ENCODE data around the gene BUD23. TPM values are rescaled to one million over a fixed set of nuclear protein-coding genes. Genes with fewer than 3 reads are reported as not detected.

BUD23 gene
- total RNA-seq, 1 donor from 2014 or later: 74.8 TPM

DNA sequence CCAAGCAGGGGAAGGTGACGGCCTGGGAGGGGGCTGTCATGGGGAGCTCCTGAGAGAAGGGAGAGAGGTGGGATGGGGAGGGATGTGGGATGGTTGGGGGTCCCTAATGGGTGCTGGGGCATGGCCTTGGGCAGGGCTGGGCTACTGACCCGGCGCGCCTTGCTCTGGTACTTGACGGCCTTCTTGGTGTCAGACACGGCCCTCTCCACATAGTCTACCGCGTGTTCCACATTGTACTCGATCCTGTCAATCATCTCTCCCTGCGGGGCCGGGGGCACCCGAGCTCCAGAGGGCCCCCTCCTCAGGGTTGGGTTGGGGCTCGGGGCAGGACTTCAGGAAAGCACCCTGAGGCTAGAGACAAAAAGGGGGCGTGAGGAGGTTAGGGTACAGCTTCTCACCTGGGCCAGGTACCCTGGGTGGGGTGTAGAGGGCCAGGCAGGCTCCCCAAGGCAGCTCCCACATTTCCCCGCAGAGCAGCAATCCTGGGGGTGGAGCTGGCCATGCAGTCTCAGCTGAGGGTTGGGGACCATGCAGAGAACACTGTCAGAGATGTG lies 17.3 kb downstream of the BUD23 start:
- no peak overlapping the region for H3K27ac Mint-ChIP-seq
- peaks cover 3% of the 10 kb centered on the region for H3K4me1 Mint-ChIP-seq
- peaks cover 38% of the 10 kb centered on the region for H3K36me3 Mint-ChIP-seq (ENCODE audit: low read depth)
- ATAC-seq (ENCODE audit: low read depth) (no peak), DNase-seq (no peak)
- no peak overlapping the region for H3K4me3 Mint-ChIP-seq
- intact Hi-C loops (cut with micrococcal nuclease): no loop called here
- H3K27me3 Mint-ChIP-seq: peaks cover 8% of the 10 kb centered on the region
- H3K9me3 Mint-ChIP-seq: no peaks in the 10 kb centered on the region
- CTCF ChIA-PET: interaction anchor here (1.6 kb wide), 1 partner anchor 94 kb away, joined by 7 read pairs; no protein-coding TSS in a partner anchor
- POLR2A ChIA-PET: no interaction called here
- TF ChIP-seq, protein P1, sequence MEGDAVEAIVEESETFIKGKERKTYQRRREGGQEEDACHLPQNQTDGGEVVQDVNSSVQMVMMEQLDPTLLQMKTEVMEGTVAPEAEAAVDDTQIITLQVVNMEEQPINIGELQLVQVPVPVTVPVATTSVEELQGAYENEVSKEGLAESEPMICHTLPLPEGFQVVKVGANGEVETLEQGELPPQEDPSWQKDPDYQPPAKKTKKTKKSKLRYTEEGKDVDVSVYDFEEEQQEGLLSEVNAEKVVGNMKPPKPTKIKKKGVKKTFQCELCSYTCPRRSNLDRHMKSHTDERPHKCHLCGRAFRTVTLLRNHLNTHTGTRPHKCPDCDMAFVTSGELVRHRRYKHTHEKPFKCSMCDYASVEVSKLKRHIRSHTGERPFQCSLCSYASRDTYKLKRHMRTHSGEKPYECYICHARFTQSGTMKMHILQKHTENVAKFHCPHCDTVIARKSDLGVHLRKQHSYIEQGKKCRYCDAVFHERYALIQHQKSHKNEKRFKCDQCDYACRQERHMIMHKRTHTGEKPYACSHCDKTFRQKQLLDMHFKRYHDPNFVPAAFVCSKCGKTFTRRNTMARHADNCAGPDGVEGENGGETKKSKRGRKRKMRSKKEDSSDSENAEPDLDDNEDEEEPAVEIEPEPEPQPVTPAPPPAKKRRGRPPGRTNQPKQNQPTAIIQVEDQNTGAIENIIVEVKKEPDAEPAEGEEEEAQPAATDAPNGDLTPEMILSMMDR (IDR thresholded peaks at IDR 0.05): no peak

DNA sequence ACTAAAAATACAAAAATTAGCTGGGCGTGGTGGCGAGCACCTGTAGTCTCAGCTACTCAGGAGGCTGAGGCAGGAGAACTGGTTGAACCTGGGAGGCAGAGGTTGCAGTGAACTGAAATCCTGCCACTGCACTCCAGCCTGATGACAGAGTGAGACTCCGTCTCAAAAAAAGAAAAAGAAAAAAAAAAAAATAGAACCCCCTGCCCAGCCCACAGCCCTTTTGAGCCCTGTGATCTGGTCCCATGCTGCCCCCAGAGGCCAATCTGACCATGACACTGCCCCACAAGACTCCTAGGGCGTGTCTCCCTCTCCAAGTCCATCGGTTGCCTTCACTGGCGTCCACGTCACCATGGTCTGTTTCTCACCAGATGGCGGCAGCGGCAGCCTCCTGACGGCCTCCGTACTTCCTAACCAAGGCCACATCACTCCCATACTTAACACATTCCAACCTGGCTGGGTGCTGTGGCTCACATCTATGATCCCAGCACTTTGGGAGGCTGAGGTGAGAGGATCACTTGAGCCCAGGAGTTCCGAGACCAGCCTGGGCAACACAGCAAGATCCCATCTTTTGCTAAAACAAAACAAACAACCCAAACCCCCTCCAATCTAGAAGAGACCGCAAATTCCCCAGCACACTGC lies 18.1 kb downstream of the BUD23 start:
- Mint-ChIP-seq H3K9me3 (no peaks in the 10 kb centered on the region), H3K4me3 (no peak overlapping the region), H3K27me3 (peaks cover 8% of the 10 kb centered on the region), H3K4me1 (peaks cover 6% of the 10 kb centered on the region), H3K27ac (no peak overlapping the region), H3K36me3 (ENCODE audit: low read depth) (peaks cover 30% of the 10 kb centered on the region)
- DNase-seq (no peak), ATAC-seq (ENCODE audit: low read depth) (no peak)
- intact Hi-C loops (cut with micrococcal nuclease): no loop called here
- TF ChIP-seq, protein P1 (IDR thresholded peaks at IDR 0.05): no peak
- POLR2A ChIA-PET: no interaction called here
- CTCF ChIA-PET: interaction anchor here (1.6 kb wide), 1 partner anchor 95 kb away, joined by 7 read pairs; no protein-coding TSS in a partner anchor

DNA sequence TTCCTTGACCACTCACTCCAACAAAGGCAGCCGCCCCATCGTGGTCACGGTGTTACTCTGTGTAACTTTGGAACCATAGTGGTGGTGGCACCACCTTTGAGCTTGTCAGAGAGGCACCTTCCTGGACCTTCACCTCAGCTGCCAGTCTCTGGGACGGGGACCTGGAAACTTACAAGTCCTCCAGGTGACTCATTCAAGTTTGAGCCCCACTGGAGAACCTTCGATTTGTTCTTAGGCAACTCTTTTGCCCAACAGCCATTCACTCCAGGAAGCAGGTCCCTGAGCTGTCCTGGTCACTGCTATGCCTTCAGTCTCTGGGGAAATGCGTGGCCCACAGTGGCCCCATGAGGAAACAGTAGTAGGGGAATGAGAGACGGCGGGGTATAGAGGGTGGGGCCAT lies 18.8 kb downstream of the BUD23 start:
- Mint-ChIP-seq H3K4me3 (no peak overlapping the region), H3K9me3 (no peaks in the 10 kb centered on the region), H3K36me3 (ENCODE audit: low read depth) (peaks cover 22% of the 10 kb centered on the region), H3K27ac (no peak overlapping the region), H3K27me3 (peaks cover 8% of the 10 kb centered on the region), H3K4me1 (peaks cover 13% of the 10 kb centered on the region)
- POLR2A ChIA-PET: interaction anchor here (0.6 kb wide), 1 partner anchor 1992 kb away, joined by 5 read pairs; no protein-coding TSS in a partner anchor
- CTCF ChIA-PET: no interaction called here
- no peak for DNase-seq
- intact Hi-C loops (cut with micrococcal nuclease): no loop called here
- TF ChIP-seq, protein P1 (IDR thresholded peaks at IDR 0.05): no peak
- no peak for ATAC-seq (ENCODE audit: low read depth)

DNA sequence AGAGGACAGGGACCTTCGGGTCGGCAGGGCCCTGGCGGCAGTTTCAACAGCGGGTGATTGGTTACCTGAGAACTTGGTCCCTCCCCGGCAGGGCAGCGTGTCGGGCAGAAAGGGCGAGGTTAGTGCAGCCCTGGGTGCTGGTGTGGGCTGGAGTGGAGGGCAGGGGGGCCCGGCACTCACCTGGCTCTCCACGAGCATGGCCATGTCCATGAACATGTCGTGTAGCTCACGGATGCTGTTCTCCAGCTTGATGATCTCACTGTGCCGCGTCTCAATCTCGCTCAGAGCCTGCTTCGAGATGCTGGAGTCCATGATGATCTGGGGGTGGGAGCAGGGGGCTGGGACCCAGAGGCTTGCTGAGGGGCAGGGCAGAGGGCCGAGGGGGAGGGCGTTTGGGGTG lies 19.3 kb downstream of the BUD23 start:
- intact Hi-C loops (cut with micrococcal nuclease): no loop called here
- Mint-ChIP-seq H3K9me3 (no peaks in the 10 kb centered on the region), H3K36me3 (ENCODE audit: low read depth) (peaks cover 18% of the 10 kb centered on the region), H3K27me3 (peaks cover 8% of the 10 kb centered on the region), H3K4me3 (no peak overlapping the region), H3K27ac (no peak overlapping the region), H3K4me1 (peaks cover 16% of the 10 kb centered on the region)
- TF ChIP-seq, protein P1 (IDR thresholded peaks at IDR 0.05): no peak
- DNase-seq: no peak
- ChIA-PET CTCF (no interaction called here), POLR2A (interaction anchor here (0.6 kb wide), 1 partner anchor 1991 kb away, joined by 5 read pairs; no protein-coding TSS in a partner anchor)
- ATAC-seq (ENCODE audit: low read depth): no peak

DNA sequence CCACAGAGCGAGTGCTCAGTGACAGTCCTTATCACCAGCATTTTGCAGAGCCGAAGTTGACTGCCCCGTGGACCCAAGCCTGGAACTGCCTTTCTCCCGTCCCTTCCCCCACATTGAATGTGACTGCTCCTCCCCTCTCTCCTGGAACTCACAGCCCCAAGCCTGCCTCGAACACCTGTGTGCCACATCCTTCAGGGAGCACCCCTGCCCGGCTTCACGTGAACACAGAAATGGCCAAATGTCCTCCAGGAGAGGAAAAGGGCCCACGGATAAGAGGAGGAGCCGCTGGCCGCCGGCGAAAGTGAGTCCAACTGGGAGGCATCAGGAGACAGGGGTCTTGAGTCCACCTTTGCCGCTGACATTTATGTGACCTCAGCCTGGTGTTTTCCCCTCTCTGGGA lies 19.8 kb downstream of the BUD23 start:
- no peak for DNase-seq
- H3K4me1 Mint-ChIP-seq: peaks cover 16% of the 10 kb centered on the region
- no peaks in the 10 kb centered on the region for H3K9me3 Mint-ChIP-seq
- CTCF ChIA-PET: no interaction called here
- no peak overlapping the region for H3K27ac Mint-ChIP-seq
- intact Hi-C loops (cut with micrococcal nuclease): no loop called here
- TF ChIP-seq, protein P1 (IDR thresholded peaks at IDR 0.05): no peak
- ATAC-seq (ENCODE audit: low read depth): no peak
- H3K27me3 Mint-ChIP-seq: peaks cover 8% of the 10 kb centered on the region
- no peak overlapping the region for H3K4me3 Mint-ChIP-seq
- H3K36me3 Mint-ChIP-seq (ENCODE audit: low read depth): peaks cover 12% of the 10 kb centered on the region
- POLR2A ChIA-PET: interaction anchor here (0.8 to 0.9 kb wide), 2 partner anchors 19 to 35 kb away, joined by 3 to 4 read pairs; partner anchors contain the start of gene VPS37D

Data from activated B cell treated with CpG ODN at 0.5 μM for 24 hours (primary cell).